Kasumi-1 (cell line): ENCODE measurements around the gene NATD1.

Experiments used
- DNase-seq, 2 experiments: peaks; one replicate each; lab custom pipeline; 2025; lab: John Stamatoyannopoulos, UW

Gene NATD1

GRCh38 chr17:21252796-21253645 is at the start of gene NATD1:
Gene NATD1 (minus strand): TSS chr17:21253410. CDS start chr17:21253264, 146 bp downstream.
- peak; percentile 47 to 55 for DNase-seq

- DNase-seq: no peak
Observed at GRCh38 chr17:21301593-21302550, 48.7 kb upstream of the NATD1 start.

DNA sequence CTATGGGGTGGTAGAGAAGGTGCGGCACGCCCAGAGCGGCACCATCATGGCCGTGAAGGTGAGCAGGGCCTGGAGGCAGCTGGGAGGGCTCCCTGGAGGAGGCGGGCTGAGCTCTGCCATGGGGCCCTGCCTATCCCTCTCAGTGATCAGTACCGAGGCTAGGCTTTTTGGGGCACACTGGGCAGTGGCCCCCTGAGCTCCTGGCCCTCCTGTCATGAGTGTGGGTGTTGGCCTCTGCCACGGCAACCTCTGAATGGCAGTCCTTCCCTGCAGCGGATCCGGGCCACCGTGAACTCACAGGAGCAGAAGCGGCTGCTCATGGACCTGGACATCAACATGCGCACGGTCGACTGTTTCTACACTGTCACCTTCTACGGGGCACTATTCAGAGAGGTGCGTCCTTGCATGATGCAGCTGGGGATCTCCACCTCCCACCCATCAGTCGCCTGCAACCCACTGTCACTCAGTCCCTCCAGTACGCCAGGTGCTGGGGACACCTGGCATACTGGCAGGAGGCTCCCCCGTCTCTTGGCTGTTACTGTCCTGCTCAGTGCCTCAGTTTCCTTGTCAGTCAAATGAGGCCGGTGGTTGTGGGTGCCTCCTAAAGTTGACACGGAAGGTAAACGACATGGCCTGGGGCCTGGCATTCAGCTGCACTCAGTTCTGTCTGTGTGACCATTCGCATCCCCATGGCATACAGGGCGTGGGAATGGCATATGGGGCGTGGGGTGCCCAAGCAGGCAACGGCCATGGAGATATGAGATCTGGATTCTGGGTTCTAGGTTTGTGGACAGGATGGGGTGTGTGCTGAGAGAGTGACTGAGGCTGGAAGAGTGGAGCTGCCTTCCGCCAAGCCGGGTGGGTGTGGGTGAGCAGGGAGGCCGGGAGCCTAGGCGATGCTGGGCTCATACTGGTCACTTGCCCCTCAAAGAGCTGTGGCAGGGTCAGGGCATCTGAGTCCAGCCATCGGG is 47.7 kb upstream of the NATD1 start:
- DNase-seq: no peak

DNA sequence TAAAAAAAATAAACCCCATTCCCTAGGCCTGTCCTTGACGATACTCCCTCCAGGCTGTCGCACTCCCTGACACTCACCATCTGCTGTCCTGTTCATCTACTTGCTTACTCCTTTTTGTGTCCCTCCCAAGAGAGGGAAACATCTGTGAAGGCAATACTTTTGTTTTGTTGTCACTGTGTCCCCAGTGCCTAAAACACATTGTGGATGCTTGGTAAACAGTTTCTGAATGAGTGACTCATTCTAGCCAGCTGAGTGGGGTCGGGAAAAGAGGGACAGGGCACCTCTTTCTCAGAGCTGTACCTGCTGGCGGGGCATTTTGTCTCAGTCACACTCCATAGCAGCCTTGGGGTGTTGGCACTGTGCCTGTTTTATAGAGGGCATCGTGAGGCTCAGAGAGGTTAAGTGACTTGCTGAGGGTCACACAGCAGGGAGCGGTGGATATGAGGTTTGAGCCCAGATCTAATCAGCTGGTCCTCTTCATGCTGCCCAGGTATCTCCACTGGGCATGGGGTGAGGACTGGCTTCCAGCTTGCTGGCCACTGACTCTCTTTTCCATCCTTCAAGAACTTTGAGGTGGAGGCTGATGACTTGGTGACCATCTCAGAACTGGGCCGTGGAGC is 46.9 kb upstream of the NATD1 start:
- DNase-seq: no peak

- DNase-seq: no peak
Observed at GRCh38 chr17:21298983-21299519, 45.8 kb upstream of the NATD1 start.

- DNase-seq: no peak
Observed at GRCh38 chr17:21298056-21298982, 45.1 kb upstream of the NATD1 start.

DNA sequence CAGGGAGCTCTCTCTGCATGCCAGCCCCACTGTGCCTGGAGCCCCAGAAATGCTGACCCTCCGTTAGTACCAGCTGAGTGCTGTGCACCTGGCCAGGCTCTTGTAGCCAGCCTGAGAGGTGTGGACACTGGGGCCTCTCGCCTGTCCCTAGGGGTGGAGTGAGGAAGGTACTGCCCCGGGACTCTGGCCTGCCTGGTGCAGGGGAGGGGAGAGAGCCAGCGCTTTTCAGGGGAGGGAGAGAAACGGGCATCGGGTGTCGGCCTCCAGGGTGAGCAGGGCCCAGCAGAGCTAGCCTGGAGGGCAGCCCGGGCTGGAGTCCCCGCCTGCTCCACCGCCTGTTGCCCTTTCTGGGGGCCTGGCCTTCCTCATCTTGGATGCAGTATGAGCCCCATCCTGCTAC is 44.4 kb upstream of the NATD1 start:
- DNase-seq: no peak

- no peak for DNase-seq
Observed at GRCh38 chr17:21297026-21297520, 43.9 kb upstream of the NATD1 start.

GRCh38 chr17:21296097-21297025 is 43.2 kb upstream of the NATD1 start:
- no peak for DNase-seq

- DNase-seq: no peak
Observed at GRCh38 chr17:21295036-21295952, 42.1 kb upstream of the NATD1 start.

GRCh38 chr17:21294321-21295035 is 41.3 kb upstream of the NATD1 start:
- no peak for DNase-seq

- DNase-seq: no peak
Observed at GRCh38 chr17:21293831-21294210, 40.6 kb upstream of the NATD1 start.

GRCh38 chr17:21292867-21293830 is 39.9 kb upstream of the NATD1 start:
- DNase-seq: no peak

DNA sequence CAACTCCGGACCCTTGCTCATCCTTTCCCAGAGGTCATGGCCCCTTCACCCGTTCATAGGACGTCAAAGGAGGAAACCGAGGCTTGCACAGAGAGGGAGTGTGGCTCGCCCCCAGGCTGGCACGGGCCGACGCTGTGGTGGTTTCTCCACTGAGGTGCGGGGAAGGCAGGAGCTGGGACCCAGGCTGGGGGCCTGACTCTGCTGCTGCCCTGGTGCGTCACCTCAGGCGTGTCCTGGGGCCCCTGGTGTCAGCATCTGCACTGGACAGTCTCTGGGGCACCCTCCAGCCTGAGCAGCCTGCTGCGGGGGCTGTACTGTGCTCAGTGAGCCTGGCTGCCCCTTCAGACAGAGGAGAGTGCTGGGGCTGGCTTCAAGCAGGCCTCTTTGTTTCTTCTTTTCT is 38.7 kb upstream of the NATD1 start:
- no peak for DNase-seq

GRCh38 chr17:21291357-21291756 is 38.1 kb upstream of the NATD1 start:
- DNase-seq: no peak
